Sigmoid colon (tissue), 7 donors: ENCODE results near the gene TF. TPM values are rescaled to one million over a fixed set of nuclear protein-coding genes. Genes with fewer than 3 reads are reported as not detected.

ENCODE experiments used
- DNase-seq: peaks from one replicate; pipeline ENCODE4 v3.0.0-alpha.2; 2019
- H3K27ac ChIP-seq, 4 donors: fragments of 200-600 bp; sonication (generic); one replicate each; pipeline ENCODE4 v1.5.1; 2016 to 2019; ENCODE audit warnings: mild to moderate bottlenecking in 1 of 4
- H3K27me3 ChIP-seq, 3 donors: fragments of 200-600 bp; sonication (generic); one replicate each; pipeline ENCODE4 v1.5.1; 2019; ENCODE audit warnings: mild to moderate bottlenecking in 1 of 3
- H3K36me3 ChIP-seq, 4 donors: fragments of 200-600 bp; sonication (generic); one replicate each; pipeline ENCODE4 v1.5.1; 2016 to 2019
- H3K4me1 ChIP-seq, 4 donors: fragments of 200-600 bp; sonication (generic); one replicate each; pipeline ENCODE4 v1.5.1; 2017 to 2019
- H3K4me3 ChIP-seq, 4 donors: fragments of 200-600 bp; sonication (generic); one replicate each; pipeline ENCODE4 v1.5.1; 2017 to 2019; ENCODE audit warnings: mild to moderate bottlenecking in 2 of 4, moderate library complexity in 1 of 4
- H3K9me3 ChIP-seq, 4 donors: fragments of 200-600 bp in 3 of 4; sonication (generic) in 3 of 4; one replicate each; pipeline versions ENCODE4 v1.5.1 to v1.6.1; 2013 to 2019
- EP300 ChIP-seq, 4 donors: sonication (generic); formaldehyde crosslinking; IDR thresholded peaks; one replicate each; pipeline ENCODE4 v1.6.1; 2017; ENCODE audit warnings: antibody characterized with exemption in 4 of 4
- POLR2A ChIP-seq, 2 donors: fragments of 450-650 bp; IDR thresholded peaks; one replicate each; pipeline ENCODE4 v1.6.1; 2016; ENCODE audit warnings: antibody characterized with exemption in 2 of 2, mild to moderate bottlenecking in 2 of 2, moderate library complexity in 2 of 2
- POLR2AphosphoS5 ChIP-seq, 4 donors: sonication (generic); formaldehyde crosslinking; IDR thresholded peaks; one replicate each; pipeline ENCODE4 v1.6.1; 2017; ENCODE audit warnings: antibody characterized with exemption in 4 of 4
- WGBS, 2 donors: extraction: QIAGEN DNeasy Blood & Tissue Kit; methylation state at CpG; one replicate each; pipeline ENCODE4 v1.1.7; 2013; 5-methylcytosine and 5-hydroxymethylcytosine counted together
- intact Hi-C: fragments of 100-400 bp; cut with DNase I; formaldehyde crosslinking; loops from one replicate; pipeline ENCODE4 v1.15.1; 2023
- polyA plus RNA-seq, 3 donors: library from polyadenylated mRNA; stranded (reverse); fragments of 200-250 nt; gene quantifications; one replicate each; pipeline ENCODE4 v1.2.3, GENCODE V29; 2013
- small RNA-seq, 3 donors: library from RNA; depleted of rRNA; stranded (forward); fragments of <200 nt; gene quantifications; one replicate each; pipeline ENCODE3, GENCODE V24; 2016
- total RNA-seq, 4 donors: library from RNA; depleted of rRNA; stranded (reverse); fragments of >200 nt; gene quantifications; one replicate each; pipeline ENCODE4 v1.1.0, GENCODE V29; 2016
- TF ChIP-seq, protein P1 (sequence below), 4 experiments: fragments of 450-650 bp in 3 of 4; fragments of 200-600 bp in 1 of 4; IDR thresholded peaks; one replicate each; pipeline ENCODE4 v1.5.1; 2016 to 2019; ENCODE audit warnings: antibody characterized with exemption in 4 of 4, mild to moderate bottlenecking in 3 of 4, moderate library complexity in 2 of 4
- donor health status: healthy with polysubstance abuse.
- donor health status: Bipolar disorder and iron deficiency.
- donor health status: healthy.

Gene TF
- total and polyA plus RNA-seq, 7 donors = under 0.01 to 14.8 (median 1.8) TPM

DNA sequence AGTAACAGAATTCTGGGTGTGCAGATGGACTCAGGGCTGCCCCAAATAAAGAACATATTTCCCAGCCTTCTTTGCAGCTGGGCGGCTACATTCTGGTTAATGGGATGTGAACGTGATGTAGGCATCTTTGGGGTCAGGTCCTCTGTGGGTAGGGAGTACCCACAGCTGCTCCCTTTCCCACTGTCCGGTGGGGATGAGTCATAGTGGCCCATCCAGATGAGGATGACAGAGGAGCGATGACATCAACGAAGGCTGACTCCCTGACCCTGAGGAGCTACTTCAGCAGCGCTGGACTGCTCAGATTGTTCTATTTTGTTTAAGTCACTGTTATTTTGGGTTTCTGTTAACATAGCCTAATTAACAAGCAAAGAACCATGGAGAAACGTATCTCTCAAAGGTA, 97.4 kb downstream of the TF start:
- Histone ChIP-seq H3K9me3 (no peaks in the 10 kb centered on the region), H3K27me3 (no peaks in the 10 kb centered on the region), H3K27ac (no peak overlapping the region), H3K4me1 (no peaks in the 10 kb centered on the region), H3K36me3 (peaks cover 0 to 8% (median 3%) of the 10 kb centered on the region in 4 donors), H3K4me3 (no peak overlapping the region)
- DNase-seq = peak; percentile 33
- TF ChIP-seq POLR2A (IDR thresholded peaks at IDR 0.05) (no peak), EP300 (IDR thresholded peaks at IDR 0.05) (no peak), POLR2AphosphoS5 (IDR thresholded peaks at IDR 0.05) (no peak)
- TF ChIP-seq, protein P1, sequence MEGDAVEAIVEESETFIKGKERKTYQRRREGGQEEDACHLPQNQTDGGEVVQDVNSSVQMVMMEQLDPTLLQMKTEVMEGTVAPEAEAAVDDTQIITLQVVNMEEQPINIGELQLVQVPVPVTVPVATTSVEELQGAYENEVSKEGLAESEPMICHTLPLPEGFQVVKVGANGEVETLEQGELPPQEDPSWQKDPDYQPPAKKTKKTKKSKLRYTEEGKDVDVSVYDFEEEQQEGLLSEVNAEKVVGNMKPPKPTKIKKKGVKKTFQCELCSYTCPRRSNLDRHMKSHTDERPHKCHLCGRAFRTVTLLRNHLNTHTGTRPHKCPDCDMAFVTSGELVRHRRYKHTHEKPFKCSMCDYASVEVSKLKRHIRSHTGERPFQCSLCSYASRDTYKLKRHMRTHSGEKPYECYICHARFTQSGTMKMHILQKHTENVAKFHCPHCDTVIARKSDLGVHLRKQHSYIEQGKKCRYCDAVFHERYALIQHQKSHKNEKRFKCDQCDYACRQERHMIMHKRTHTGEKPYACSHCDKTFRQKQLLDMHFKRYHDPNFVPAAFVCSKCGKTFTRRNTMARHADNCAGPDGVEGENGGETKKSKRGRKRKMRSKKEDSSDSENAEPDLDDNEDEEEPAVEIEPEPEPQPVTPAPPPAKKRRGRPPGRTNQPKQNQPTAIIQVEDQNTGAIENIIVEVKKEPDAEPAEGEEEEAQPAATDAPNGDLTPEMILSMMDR (IDR thresholded peaks at IDR 0.05) = no peak
- 85 to 88% methylated on average over 7 of the region's 7 CpGs for WGBS, 2 donors
- intact Hi-C loops = no loop called here

DNA sequence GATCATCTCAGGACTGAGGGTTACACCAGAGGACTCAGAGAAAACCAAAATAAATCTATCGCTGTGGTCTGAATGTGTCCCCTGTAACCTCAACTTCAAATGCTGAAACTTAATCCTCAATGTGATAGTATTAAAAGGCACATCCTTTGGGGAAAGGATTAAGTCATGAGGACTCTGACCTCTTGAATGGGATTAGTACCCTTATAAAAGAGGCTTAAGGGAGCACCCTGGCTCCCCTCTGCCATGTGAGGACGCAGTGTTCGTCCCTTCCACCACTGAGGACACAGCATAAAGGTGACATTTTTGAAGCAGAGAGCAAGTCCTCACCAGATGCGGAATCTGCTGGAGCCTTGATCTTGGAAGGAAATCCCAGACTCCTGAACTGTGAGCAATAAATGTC, 98.9 kb downstream of the TF start:
- H3K9me3 ChIP-seq = no peaks in the 10 kb centered on the region
- no peak for TF ChIP-seq POLR2A (IDR thresholded peaks at IDR 0.05)
- TF ChIP-seq POLR2AphosphoS5 (IDR thresholded peaks at IDR 0.05) = no peak
- TF ChIP-seq, protein P1 (IDR thresholded peaks at IDR 0.05) = no peak
- TF ChIP-seq EP300 (IDR thresholded peaks at IDR 0.05) = no peak
- H3K27me3 ChIP-seq = no peaks in the 10 kb centered on the region
- peak; percentile 15 for DNase-seq
- WGBS, 2 donors = 92 to 93% methylated on average over 4 of the region's 4 CpGs
- intact Hi-C loops = no loop called here
- no peak overlapping the region for H3K27ac ChIP-seq
- no peaks in the 10 kb centered on the region for H3K4me1 ChIP-seq
- no peaks in the 10 kb centered on the region for H3K36me3 ChIP-seq
- H3K4me3 ChIP-seq = no peak overlapping the region

Small RNAs within 50 kb of the gene (small RNA-seq; reads per million reads assigned to genes)
- gene RNA5SP140 = 0 reads per million in 3 donors

Other genes with a start within 250 kb of the TF start
- 100 to 1,000 TPM in 3 of 4 donors, 10 to 100 TPM in 1; 93.1 to 120 (median 111) TPM for gene CDV3, start 172.7 kb upstream of the TF start, total RNA-seq
- 100 to 1,000 TPM in 1 of 3 donors, 10 to 100 TPM in 2; 63.7 to 105 (median 74.2) TPM for gene CDV3, start 172.7 kb upstream of the TF start, polyA plus RNA-seq
- gene TOPBP1, start 84.5 kb upstream of the TF start, total RNA-seq = 10 to 100 TPM; 14.1 to 30.2 (median 16.8) TPM
- gene TOPBP1, start 84.5 kb upstream of the TF start, polyA plus RNA-seq = 10 to 100 TPM in 1 of 3 donors, 1 to 10 TPM in 2; 4.8 to 15.9 (median 8.8) TPM
- 10 to 100 TPM; 10.8 to 20.0 (median 15.8) TPM for gene SRPRB, start 59.4 kb downstream of the TF start, total RNA-seq
- gene SRPRB, start 59.4 kb downstream of the TF start, polyA plus RNA-seq = 10 to 100 TPM in 1 of 3 donors, 1 to 10 TPM in 2; 4.2 to 33.3 (median 5.5) TPM
- 1 to 10 TPM; 4.3 to 8.0 (median 5.5) TPM for gene RAB6B, start 149.5 kb downstream of the TF start, total RNA-seq
- 10 to 100 TPM in 1 of 3 donors, 1 to 10 TPM in 1, under 1 TPM in 1; 0.60 to 19.7 (median 5.1) TPM for gene RAB6B, start 149.5 kb downstream of the TF start, polyA plus RNA-seq